ENCODE data around the gene GALNT11.

DNA sequence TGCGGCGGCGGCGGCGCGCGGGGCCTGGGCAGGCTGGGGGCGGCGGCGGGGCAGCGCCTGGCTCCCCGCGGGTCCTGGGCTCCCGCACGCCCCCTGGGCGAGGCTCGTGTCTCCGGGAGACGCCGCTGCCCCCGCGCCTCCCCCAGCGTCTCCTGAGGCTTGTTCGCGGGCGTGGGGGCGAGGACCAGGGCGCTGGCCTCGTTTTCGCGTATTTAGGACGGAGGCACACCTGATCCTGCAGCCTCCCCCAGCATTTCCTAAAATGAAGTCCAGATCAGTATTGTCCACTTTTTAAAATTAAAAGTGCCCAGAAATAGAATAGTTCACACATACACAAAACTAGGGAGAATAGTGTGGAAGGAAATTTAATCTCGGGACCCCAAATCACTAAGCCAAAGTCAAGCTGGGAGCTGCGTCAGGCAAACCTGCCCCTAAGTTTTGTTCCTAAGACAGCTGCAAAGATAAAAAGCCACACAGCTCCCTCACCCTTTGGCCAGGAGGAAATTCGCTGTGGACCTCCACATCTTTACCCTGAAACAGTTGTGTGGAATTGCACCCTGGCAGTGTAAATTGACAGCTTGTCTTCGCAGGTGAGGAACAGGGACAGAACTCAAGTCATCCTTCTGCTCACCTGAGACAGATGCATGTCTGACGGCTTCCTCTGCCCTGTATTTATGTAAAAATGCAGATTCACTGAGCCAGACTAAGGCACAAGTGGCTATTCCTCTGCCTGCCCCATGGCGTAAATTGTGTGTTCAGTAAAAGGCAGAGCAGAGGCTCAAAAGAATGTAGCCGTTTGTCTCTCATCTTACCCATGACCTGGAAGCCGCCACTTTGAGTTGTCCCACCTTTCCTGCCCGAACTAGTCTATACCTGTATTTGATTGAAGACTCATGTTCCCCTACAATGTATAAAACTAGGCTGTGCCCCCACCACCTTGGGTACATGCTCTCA is 740 bp downstream of the GALNT11 start:
- TF ChIP-seq, protein P1, sequence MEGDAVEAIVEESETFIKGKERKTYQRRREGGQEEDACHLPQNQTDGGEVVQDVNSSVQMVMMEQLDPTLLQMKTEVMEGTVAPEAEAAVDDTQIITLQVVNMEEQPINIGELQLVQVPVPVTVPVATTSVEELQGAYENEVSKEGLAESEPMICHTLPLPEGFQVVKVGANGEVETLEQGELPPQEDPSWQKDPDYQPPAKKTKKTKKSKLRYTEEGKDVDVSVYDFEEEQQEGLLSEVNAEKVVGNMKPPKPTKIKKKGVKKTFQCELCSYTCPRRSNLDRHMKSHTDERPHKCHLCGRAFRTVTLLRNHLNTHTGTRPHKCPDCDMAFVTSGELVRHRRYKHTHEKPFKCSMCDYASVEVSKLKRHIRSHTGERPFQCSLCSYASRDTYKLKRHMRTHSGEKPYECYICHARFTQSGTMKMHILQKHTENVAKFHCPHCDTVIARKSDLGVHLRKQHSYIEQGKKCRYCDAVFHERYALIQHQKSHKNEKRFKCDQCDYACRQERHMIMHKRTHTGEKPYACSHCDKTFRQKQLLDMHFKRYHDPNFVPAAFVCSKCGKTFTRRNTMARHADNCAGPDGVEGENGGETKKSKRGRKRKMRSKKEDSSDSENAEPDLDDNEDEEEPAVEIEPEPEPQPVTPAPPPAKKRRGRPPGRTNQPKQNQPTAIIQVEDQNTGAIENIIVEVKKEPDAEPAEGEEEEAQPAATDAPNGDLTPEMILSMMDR (conservative IDR thresholded peaks at IDR 0.05; ENCODE audit: low read depth, low read length): no peak
- TF ChIP-seq MXI1 (IDR thresholded peaks at IDR 0.05; ENCODE audit: borderline replicate concordance, low read depth, low read length) (no peak; the same call in 1 of the 2 replicates), SMC3 (IDR thresholded peaks at IDR 0.05; ENCODE audit: low read depth, low read length) (no peak), RAD21 (IDR thresholded peaks at IDR 0.05; ENCODE audit: low read length) (no peak), POLR2A (IDR thresholded peaks at IDR 0.05; ENCODE audit: low read depth, low read length) (no peak), RCOR1 (IDR thresholded peaks at IDR 0.05; ENCODE audit: insufficient replicate concordance, low read length) (no peak)
- TF ChIP-seq, protein P2, sequence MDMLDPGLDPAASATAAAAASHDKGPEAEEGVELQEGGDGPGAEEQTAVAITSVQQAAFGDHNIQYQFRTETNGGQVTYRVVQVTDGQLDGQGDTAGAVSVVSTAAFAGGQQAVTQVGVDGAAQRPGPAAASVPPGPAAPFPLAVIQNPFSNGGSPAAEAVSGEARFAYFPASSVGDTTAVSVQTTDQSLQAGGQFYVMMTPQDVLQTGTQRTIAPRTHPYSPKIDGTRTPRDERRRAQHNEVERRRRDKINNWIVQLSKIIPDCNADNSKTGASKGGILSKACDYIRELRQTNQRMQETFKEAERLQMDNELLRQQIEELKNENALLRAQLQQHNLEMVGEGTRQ (IDR thresholded peaks at IDR 0.05; ENCODE audit: low read depth, low read length): no peak

All from IMR-90 (cell line).